Pons (tissue), 1 donor: ENCODE results near the gene NEK4.
"Not testable (repeated sequence)": the region's sequence is repeated elsewhere in the genome, so short reads cannot be mapped to it uniquely, and the experiment has no call there.

Experiments used
- DNase-seq: peaks from one replicate; pipeline ENCODE4 v3.0.0-alpha.2; 2016; ENCODE audit warnings: low spot score

Gene NEK4

DNA sequence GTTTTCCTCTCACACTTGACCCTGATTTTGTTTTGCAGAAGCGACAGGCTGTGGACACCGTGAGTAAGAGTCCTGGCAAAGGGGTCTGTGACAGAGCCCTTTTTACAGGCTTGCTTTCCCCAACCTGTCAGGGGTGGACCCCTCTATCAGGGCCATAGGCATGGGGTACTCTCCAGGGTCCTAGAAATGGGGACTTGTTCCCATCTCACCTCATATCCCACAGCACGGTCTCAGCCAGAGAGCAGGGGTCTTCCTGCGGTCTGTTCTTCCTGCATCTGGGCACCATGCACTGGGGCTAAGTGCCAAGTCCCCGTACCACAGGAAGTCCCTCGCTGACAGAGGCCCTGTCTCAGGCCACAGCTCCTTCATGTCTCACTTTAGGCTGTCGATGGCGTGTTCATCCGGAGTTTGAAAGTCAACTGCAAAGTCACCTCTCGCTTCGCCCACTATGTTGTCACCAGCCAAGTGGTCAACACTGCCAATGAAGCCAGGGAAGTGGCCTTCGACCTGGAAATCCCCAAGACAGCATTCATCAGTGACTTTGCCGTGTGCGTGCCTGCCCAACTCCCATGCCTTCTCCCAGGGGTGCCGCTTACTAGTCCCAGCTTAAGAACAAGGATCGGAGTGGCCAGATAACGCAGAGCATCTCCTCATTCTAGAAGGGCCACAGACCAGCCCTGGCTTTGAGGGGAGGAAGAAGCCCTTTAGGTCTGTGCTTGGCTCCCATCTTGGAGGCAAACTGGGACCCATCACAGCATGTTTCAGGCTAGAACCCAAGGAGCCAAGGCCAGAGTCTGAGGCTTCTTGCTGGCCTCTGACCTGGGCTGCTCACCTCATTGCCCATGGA is 7.4 kb upstream of the NEK4 start:
- DNase-seq = no peak

GRCh38 chr3:52777127-52777958 is 6.6 kb upstream of the NEK4 start, which contains the start of gene ITIH1:
ITIH1 (plus strand) TSS chr3:52777599; CDS start chr3:52777616, 17 bp downstream.
- no peak for DNase-seq

DNA sequence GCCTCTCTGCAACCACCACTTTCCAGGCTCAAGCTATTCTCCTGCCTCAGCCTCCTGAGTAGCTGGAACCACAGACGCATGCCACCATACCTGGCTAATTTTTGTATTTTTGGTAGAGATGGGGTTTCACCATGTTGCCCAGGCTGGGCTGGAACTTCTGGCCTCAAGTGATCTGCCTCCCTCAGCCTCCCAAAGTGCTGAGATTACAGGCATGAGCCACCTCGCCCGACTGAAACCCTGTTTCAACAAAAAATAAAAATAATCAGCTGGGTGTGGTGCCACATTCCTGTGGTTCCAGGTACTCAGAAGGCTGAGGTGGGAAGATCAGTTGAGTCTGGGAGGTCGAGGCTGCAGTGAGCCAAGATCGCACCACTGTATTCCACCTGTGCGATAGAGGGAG is 5.7 kb upstream of the NEK4 start:
- not testable (repeated sequence) for DNase-seq

GRCh38 chr3:52775877-52776276 is 5.1 kb upstream of the NEK4 start:
- no peak for DNase-seq

DNA sequence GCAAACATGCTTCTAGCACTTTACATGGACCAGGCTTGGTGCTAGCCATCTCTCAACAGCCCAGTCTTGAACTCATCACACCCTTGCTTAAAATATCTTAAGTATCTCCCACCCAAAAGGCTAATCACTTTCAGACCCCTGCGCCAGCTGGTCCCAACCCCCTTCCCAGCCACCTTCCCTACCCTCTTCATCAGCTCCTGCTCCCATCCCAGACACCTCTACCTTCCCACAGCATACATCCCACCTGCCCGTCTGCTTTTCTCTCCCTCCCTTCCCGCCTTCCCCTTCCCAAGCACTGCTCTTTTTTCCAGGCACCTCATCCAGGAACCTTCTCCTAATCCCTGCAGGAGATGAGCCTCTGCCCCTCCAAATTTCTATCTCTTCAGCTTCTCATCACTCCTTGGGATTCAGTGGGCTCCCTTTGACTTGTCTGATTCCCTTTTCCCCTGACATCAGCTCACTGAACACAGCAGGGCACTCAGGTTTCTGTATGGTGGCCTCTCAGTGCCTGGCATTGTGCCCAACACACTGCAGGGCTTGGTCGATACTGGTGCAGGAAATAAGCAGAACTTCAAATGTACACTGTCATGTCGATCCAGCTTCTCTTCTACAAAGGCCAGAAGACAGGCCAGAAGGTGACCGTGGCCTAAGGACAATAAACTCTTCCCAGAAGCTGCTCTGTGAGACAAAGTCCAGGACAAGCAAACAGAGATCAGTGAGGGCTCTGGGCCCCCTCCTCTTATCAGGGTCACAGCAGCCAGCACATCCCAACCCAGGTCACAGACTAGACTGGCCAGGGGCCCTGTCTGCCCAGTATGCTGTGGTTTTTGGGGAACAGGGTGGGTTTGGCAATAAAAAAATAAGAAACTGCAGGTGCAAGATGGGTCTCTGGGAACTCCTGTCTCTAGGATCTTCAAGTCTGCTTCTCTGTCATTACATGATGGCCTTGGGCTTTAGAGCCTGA is 4.4 kb upstream of the NEK4 start:
- DNase-seq = peak; percentile 6

DNA sequence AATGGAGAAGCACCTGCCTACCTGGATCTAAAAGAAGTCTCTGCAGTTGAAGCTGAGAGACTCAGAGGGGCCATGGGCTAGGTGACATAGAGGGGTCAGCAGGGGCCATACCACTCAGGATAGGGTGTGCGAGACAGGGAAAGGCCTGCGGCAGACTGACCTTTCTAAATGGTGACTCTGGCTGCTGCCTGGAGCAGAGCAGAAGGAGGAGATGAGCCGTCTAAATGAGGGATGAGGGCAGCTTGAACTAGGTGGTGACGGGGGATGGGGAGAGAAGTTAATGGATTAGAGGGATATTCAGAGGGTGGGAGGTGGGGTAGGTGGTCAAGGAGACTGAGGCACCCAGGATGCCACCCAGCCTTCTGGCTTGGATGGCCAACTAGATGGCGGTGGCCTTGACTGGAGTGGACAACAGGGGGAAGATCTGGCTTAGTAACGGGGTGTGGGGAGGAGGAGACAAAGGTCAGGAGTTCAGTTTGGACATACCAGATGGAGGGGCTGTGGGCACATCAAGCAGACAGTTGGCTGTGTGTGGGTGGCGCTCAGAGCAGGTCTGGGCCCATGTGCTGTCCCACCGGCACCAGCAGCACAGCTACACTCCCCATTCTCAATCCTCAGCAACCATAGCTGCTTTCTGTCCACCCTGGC is 3.5 kb upstream of the NEK4 start:
- no peak for DNase-seq

- DNase-seq = no peak
Observed at GRCh38 chr3:52773361-52774065, 2.8 kb upstream of the NEK4 start.

GRCh38 chr3:52771702-52772101 is 962 bp upstream of the NEK4 start:
- DNase-seq = no peak

DNA sequence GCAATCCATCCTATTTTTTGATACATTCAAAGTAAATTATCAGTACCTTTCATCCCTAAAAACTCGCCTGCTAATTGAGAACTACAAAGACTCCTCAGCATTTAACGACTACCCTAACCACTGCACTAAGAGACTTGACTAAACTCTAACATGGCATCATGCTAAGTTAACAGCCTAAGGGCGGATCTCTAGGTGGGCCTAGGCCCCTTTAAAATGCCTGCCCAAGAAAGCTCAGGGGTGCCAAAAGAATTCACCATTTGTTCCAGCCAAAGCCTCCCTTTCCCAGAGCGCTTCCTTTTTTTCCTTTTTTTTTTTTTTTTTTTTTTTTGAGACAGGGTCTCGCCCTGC is 568 bp upstream of the NEK4 start:
- DNase-seq = no peak

- DNase-seq = no peak
Observed at GRCh38 chr3:52769786-52770455, 819 bp downstream of the NEK4 start.

DNA sequence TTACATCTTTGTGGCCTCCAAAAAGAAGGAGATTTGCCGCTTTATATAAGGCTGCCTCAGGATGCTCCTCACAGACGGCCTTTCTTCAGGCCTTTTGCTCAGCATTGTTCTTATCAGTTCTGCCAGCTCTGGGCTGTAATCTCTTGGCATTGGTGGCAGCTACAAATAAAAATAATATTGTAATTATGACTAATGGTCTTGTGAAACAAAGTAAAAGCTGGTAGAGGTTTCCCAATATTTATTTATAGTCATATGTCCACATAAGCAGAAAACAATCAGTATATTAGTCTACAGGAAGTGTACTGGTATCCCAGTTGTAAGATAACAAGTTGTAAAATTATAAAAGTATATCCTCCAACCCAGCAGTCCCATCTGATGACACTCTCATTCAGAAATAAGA is 7.3 kb downstream of the NEK4 start:
- DNase-seq = no peak

DNA sequence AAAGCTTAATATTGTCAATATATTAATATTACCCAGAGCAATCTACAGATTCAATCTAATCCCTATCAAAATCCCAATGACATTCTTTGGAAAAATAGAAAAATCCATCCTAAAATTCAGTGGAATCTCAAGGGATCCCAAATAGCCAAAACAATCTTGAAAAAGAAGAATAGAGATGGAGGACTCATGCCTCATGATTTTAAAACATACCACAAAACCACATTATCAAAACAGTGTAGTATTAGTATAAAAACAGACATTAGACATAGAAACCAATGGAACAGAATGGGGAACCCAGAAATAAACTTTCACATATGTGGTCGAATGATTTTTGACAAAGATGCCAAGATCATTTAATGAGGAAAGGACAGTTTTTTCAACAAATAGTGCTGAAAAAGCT is 14.6 kb downstream of the NEK4 start:
- no peak for DNase-seq

GRCh38 chr3:52754373-52754772 is 16.4 kb downstream of the NEK4 start:
- no peak for DNase-seq

DNA sequence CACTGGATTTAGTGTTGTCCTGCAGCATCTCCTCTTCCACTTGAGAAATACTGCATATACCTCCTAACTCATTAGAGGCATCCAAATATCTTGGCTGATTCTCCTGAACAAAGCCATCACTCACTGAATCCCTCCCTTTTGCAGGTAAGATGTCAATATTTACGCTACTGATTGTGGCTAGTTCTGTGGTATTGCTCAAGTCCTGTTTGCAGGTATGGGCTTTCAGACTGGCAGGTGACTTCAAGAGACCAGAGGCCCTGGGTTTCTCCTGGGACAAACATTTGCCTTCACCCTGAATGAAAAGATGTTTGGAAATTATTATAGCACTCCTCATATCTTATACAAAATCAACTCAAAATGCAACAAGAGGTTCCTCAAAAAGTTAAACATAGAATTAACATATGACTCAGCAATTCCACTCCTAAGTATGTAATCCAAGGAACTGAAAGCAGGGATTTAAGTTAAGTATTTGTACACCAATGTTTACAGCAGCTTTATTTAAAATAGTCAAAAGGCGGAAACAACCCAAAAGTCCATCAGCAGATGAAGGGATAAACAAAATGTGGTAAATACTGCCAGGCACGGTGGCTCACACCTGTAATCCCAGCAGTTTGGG is 18.6 kb downstream of the NEK4 start:
- DNase-seq = no peak

DNA sequence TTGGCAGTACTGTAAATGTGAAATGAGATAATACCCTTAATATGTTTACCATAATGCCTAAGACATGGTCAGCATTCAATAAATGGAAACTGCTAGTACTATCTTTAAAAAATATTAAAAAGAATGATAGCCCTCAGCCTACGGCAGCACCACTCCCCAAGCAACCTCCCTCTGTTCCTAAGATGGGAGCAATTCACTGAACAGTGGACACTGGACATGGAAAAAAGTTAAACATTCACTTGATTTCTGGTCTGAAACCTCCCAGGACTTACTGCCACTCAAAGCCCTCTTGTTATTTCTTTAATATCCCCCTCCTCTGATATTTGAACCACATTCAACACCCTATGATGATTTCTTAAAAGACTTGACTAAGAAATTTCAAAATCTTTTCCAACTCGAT is 27.0 kb downstream of the NEK4 start:
- DNase-seq = no peak

GRCh38 chr3:52743152-52743551 is 27.6 kb downstream of the NEK4 start:
- no peak for DNase-seq

- DNase-seq = peak; percentile 45
Observed at GRCh38 chr3:52742418-52743041, 28.2 kb downstream of the NEK4 start.

GRCh38 chr3:52739730-52740129 is 31.0 kb downstream of the NEK4 start:
- no peak for DNase-seq

- DNase-seq = no peak
Observed at GRCh38 chr3:52733256-52733891, 37.4 kb downstream of the NEK4 start.
